ENCODE data around the gene ST3GAL2.

- TF ChIP-seq POLR2A (IDR thresholded peaks at IDR 0.05; ENCODE audit: extremely low read depth, insufficient read length): no peak
- TF ChIP-seq, protein P1, sequence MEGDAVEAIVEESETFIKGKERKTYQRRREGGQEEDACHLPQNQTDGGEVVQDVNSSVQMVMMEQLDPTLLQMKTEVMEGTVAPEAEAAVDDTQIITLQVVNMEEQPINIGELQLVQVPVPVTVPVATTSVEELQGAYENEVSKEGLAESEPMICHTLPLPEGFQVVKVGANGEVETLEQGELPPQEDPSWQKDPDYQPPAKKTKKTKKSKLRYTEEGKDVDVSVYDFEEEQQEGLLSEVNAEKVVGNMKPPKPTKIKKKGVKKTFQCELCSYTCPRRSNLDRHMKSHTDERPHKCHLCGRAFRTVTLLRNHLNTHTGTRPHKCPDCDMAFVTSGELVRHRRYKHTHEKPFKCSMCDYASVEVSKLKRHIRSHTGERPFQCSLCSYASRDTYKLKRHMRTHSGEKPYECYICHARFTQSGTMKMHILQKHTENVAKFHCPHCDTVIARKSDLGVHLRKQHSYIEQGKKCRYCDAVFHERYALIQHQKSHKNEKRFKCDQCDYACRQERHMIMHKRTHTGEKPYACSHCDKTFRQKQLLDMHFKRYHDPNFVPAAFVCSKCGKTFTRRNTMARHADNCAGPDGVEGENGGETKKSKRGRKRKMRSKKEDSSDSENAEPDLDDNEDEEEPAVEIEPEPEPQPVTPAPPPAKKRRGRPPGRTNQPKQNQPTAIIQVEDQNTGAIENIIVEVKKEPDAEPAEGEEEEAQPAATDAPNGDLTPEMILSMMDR (IDR thresholded peaks at IDR 0.05; ENCODE audit: low read depth, low read length): no peak
- TF ChIP-seq, protein P2, sequence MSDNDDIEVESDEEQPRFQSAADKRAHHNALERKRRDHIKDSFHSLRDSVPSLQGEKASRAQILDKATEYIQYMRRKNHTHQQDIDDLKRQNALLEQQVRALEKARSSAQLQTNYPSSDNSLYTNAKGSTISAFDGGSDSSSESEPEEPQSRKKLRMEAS (IDR thresholded peaks at IDR 0.05; ENCODE audit: low read depth, low read length): no peak
These were observed 14.4 kb upstream of the ST3GAL2 start for GRCh38 chr16:70453117-70453891.

Data from NB4 (cell line).